NCI-H69 (cell line): ENCODE measurements around the gene ECPAS.

Experiments
- DNase-seq: peaks from one replicate; lab custom pipeline; 2025; lab: John Stamatoyannopoulos, UW

The ECPAS gene

DNA sequence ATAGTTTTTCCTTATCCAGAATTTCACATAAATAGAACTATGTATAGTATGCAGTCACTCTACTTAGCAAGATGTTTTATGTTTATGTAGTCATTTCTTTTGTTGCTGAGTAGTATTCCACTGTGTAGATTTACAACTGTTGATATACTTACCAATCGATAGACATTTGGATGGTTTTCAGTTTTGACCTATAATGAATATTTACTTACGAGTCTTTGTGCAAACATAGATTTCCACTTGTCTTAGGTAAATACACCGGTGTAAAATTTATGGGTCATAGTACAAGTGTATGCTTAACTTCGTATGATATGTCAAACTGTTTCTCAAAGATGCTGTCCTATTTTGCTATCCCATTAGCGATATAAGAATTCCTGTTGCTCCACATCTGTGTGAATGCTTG lies 134.4 kb downstream of the ECPAS start:
- DNase-seq, result peak; percentile 16

GRCh38 chr9:111348821-111349271 lies 135.3 kb downstream of the ECPAS start:
- peak; percentile 24 for DNase-seq

DNA sequence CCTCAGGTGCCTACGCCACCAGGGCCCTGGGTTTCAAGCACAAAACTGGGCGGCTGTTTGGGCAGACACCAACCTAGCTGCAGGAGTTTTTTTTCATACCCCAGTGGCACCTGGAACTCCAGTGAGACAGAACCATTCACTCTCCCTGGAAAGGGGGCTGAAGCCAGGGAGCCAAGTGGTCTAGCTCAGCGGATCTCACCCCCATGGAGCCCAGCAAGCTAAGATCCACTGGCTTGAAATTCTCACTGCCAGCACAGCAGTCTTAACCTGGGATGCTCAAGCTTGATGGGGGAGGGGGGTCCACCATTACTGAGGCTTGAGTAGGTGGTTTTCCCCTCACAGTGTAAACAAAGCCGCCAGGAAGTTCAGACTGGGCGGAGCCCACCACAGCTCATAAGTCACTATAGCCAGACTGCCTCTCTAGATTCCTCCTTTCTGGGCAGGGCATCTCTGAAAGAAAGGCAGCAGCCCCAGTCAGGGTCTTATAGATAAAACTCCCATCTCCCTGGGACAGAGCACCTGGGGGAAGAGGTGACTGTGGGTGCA lies 149.8 kb downstream of the ECPAS start:
- peak; percentile 5 for DNase-seq

DNA sequence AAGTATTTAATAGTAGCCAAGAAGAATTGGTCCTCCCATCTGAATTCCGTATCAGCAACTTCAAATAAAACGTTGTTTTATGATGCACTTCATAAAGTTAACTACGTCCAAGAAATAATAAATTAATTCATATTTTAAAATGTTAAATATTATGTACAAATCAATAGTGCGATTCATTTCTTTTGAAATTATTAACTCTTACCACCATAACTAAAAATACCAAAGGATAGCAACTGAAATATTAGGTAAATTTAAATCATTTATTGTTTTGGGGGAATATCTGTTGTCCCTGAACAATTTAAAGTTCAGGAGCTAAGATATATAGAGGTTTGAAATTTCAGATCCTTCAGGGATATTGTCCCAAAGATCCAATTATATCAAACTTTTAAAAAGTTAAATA lies 154.1 kb downstream of the ECPAS start, which contains the start of gene OR2K2:
OR2K2 (minus strand) TSS at position 101 of the 400 bp plus-strand sequence. CDS start 1,791 bp downstream, outside the sequence.
- DNase-seq, result no peak

GRCh38 chr9:111320631-111321030 lies 163.6 kb downstream of the ECPAS start:
- no peak for DNase-seq

DNA sequence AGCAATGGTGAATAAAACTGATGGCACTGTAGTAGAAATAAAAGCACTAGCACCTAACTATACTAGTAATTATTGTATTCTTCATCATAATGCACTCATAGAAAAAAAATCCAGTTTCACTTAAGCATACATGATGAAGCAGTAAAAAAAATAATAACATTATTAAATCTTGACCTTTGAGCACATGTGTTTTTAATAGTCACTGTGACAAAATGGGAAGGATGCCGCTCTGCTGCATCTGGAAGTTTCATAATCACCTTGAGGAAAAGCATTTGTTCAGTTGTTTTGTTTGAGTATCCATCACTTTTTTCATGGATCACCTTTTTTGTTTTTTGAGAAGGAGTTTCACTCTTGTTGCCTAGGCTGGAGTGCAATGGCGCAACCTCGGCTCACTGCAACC lies 167.4 kb downstream of the ECPAS start:
- DNase-seq, result no peak
